ENCODE results near the gene ZIK1.
A peak's percentile ranks its signal among the peaks of the same experiment; 100 is the strongest.

Gene ZIK1

GRCh38 chr19:57611113-57611512 is 27.2 kb downstream of the ZIK1 start:
- DNase-seq (ENCODE audit: low read depth in 2 of 2): no peak

GRCh38 chr19:57613941-57614743 is 30.2 kb downstream of the ZIK1 start, which contains the start of gene ZNF134:
ZNF134 (plus strand) TSS chr19:57614242; CDS start chr19:57619469, 5,227 bp downstream.
- peak; percentile 76 to 86 for DNase-seq (ENCODE audit: low read depth in 2 of 2)

GRCh38 chr19:57615346-57615745 is 31.4 kb downstream of the ZIK1 start:
- no peak for DNase-seq (ENCODE audit: low read depth in 2 of 2)

- no peak for DNase-seq (ENCODE audit: low read depth in 2 of 2)
Measured at GRCh38 chr19:57620673-57621348, 36.9 kb downstream of the ZIK1 start.

- DNase-seq (ENCODE audit: low read depth in 2 of 2): no peak
Measured at GRCh38 chr19:57623091-57623490, 39.1 kb downstream of the ZIK1 start.

- DNase-seq (ENCODE audit: low read depth in 2 of 2): peak; percentile 69 to 78
Measured at GRCh38 chr19:57632987-57633831, 49.3 kb downstream of the ZIK1 start, which contains the start of gene ZNF211. ZNF211 (plus strand) TSS chr19:57633168; CDS start chr19:57633347, 179 bp downstream.

- DNase-seq (ENCODE audit: low read depth in 2 of 2): no peak
Measured at GRCh38 chr19:57633832-57634131, 49.8 kb downstream of the ZIK1 start.

GRCh38 chr19:57637379-57637778 is 53.4 kb downstream of the ZIK1 start:
- DNase-seq (ENCODE audit: low read depth in 2 of 2): no peak

- no peak for DNase-seq (ENCODE audit: low read depth in 2 of 2)
Measured at GRCh38 chr19:57641715-57642234, 57.8 kb downstream of the ZIK1 start.

- DNase-seq (ENCODE audit: low read depth in 2 of 2): no peak
Measured at GRCh38 chr19:57642396-57643046, 58.6 kb downstream of the ZIK1 start.
